Fibroblast of villous mesenchyme (primary cell): ENCODE measurements around the gene ACADS. TPM values are rescaled to one million over a fixed set of nuclear protein-coding genes. Genes with fewer than 3 reads are reported as not detected.

Experiments used
- DNase-seq: peaks from one replicate; pipeline ENCODE4 v3.0.0-alpha.2; 2010; ENCODE audit warnings: low read depth
- H3K4me3 ChIP-seq: 2 replicates; pipeline ENCODE4 v1.5.1; 2011; ENCODE audit warnings: low read depth, mild to moderate bottlenecking, low read length
- CTCF ChIP-seq: IDR thresholded peaks from 2 replicates; pipeline ENCODE4 v1.5.1; 2012; ENCODE audit warnings: low read depth, mild to moderate bottlenecking, low read length; ENCODE audit not compliant: insufficient read depth
- total RNA-seq: library from RNA; depleted of rRNA; stranded (reverse); fragments of >200 nt; gene quantifications from 2 replicates; pipeline ENCODE4 v1.2.3, GENCODE V29; 2012

ACADS gene
- total RNA-seq, 1 donor: 6.9 TPM

- H3K4me3 ChIP-seq: peak within 1 kb of the TSS; percentile 79
- no peak for TF ChIP-seq CTCF
- peak; percentile 33 for DNase-seq
Measured at GRCh38 chr12:120710031-120710804, 15.4 kb upstream of the ACADS start, which contains the start of gene UNC119B. TSS of gene UNC119B (plus strand) at chr12:120710458. CDS start at chr12:120710475, 17 bp downstream.

GRCh38 chr12:120710805-120711296 lies 14.8 kb upstream of the ACADS start:
- peak overlapping the region; percentile 79 for H3K4me3 ChIP-seq
- no peak for TF ChIP-seq CTCF
- DNase-seq: no peak

DNA sequence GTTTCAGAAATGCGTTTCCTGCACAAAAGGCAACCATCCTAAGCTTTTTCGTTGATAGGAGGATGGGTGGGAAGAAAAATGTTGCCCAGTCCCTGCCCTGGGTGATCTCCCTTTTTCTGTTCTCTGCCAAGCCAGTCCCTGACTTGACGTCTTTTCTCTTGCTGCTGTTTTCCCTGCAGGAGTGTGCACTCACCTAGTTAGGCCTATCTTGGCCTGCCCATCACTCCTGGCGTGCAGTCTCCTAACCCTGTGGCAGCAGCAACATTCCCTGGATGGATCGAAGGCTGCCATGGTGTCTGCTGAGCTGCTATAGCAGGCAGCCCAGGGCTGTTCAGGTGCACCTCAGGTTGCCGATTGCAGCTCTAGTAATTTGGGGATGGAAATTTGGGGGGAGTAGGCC lies 14.2 kb upstream of the ACADS start:
- no peak for DNase-seq
- no peak for TF ChIP-seq CTCF
- peak overlapping the region; percentile 79 for H3K4me3 ChIP-seq

DNA sequence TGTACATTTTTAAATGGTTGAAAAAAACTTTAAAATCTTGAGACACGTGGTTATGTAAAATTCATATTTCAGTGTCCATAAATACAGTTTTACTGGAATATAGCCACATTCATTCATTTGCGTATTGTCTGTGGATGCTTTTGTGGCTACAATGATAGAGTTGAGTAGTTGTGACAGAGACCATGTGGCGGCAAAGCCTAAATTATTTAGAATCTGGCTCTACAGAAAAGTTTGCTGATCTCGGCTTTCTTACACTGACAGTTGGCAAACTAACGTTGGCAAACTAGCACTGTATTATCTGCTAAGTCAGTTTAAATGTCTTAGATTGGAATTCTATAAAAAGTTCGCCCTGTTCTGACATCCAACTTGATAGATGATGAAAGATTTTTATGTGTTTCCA lies 13.0 kb upstream of the ACADS start:
- no peak overlapping the region for H3K4me3 ChIP-seq
- no peak for DNase-seq
- TF ChIP-seq CTCF: no peak

DNA sequence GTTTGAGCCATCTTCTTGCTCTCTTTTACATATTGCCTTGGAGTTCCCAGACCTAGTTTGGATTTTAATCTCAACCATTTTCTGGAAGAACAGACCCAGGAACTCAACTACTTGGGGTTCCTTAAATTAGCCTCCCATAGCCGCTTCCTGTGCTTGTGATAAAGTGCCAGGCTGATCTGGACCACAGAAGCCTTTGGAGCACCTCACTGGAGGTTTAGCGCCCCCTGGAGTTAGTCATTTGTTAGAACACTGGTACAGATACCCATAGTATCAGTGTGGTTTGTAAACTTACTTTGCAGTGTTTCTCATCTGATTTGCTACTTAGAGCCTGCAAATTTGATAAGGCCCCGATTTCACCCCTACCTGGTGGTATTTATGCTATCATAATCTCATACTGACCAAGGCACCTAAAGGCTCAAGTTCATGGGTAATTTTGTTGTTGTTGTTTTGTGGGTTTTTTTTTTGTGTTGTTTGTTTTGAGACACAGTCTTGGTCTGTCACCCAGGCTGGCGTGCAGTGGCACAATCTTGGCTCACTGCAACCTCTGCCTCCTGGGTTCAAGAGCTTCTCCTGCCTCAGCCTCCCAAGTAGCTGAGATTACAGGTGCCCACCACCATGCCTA lies 11.7 kb upstream of the ACADS start:
- no peak overlapping the region for H3K4me3 ChIP-seq
- DNase-seq: peak; percentile 82
- TF ChIP-seq CTCF: peak; percentile 83

DNA sequence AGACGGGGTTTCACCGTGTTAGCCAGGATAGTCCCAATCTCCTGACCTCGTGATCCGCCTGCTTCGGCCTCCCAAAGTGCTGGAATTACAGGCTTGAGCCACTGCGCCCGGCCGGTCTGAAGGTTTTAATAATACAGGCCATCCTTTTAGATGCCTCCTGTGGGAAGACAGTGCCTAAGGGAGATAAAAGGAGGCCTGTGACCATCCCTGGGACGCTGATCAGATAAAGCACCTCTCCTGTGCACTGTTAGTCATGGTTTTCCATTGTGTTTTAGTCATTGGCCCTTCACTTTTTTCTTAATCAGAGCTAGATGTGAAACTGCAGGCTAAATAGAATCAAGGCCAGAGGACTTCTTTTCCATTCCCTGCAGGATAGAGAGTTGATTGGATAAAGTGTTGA lies 7.6 kb upstream of the ACADS start:
- no peak for TF ChIP-seq CTCF
- no peak for DNase-seq
- no peak overlapping the region for H3K4me3 ChIP-seq
